ENCODE results near the gene GRID1. TPM values are rescaled to one million over a fixed set of nuclear protein-coding genes. Genes with fewer than 3 reads are reported as not detected.

The GRID1 gene
- total RNA-seq, 1 experiment from 2014 or later = not detected

DNA sequence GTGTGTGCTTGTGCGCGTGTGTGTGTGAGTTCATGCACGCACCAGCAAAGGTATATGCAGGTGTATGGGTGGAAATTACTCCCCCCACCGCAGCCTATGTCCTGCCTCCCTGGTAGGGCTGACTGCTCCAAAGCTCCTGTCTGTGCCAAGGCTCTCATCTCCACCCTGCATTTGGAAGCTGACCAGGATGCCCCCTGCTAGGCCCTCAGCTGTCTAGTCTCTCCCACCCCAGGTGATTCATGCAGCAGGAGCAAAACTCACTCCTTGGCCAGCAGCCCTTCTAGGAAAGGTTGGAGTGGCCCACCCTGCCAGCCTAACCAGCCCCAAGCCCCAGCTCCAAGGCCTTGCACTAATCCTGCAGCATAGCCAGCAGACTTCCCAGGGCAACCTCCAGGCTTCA, 148.4 kb downstream of the GRID1 start:
- TF ChIP-seq, protein P1, sequence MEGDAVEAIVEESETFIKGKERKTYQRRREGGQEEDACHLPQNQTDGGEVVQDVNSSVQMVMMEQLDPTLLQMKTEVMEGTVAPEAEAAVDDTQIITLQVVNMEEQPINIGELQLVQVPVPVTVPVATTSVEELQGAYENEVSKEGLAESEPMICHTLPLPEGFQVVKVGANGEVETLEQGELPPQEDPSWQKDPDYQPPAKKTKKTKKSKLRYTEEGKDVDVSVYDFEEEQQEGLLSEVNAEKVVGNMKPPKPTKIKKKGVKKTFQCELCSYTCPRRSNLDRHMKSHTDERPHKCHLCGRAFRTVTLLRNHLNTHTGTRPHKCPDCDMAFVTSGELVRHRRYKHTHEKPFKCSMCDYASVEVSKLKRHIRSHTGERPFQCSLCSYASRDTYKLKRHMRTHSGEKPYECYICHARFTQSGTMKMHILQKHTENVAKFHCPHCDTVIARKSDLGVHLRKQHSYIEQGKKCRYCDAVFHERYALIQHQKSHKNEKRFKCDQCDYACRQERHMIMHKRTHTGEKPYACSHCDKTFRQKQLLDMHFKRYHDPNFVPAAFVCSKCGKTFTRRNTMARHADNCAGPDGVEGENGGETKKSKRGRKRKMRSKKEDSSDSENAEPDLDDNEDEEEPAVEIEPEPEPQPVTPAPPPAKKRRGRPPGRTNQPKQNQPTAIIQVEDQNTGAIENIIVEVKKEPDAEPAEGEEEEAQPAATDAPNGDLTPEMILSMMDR (IDR thresholded peaks at IDR 0.05; ENCODE audit: unreplicated experiment) = no peak
- intact Hi-C loops (cut with micrococcal nuclease; ENCODE audit: unreplicated experiment) = no loop called here
- no peaks in the 10 kb centered on the region for H3K4me1 Mint-ChIP-seq (ENCODE audit: low read depth, unreplicated experiment)
- CTCF ChIA-PET = no interaction called here
- no peak for DNase-seq
- H3K27me3 Mint-ChIP-seq (ENCODE audit: unreplicated experiment) = peaks cover 90% of the 10 kb centered on the region
- no peak overlapping the region for H3K4me3 Mint-ChIP-seq (ENCODE audit: low read depth, unreplicated experiment)
- no peak overlapping the region for H3K27ac Mint-ChIP-seq (ENCODE audit: unreplicated experiment)
- H3K36me3 Mint-ChIP-seq (ENCODE audit: insufficient read depth, unreplicated experiment) = no peaks in the 10 kb centered on the region
- no TSS peak for BruUV-seq (replicated peaks)
- no peaks in the 10 kb centered on the region for H3K9me3 Mint-ChIP-seq (ENCODE audit: low read depth, unreplicated experiment)

DNA sequence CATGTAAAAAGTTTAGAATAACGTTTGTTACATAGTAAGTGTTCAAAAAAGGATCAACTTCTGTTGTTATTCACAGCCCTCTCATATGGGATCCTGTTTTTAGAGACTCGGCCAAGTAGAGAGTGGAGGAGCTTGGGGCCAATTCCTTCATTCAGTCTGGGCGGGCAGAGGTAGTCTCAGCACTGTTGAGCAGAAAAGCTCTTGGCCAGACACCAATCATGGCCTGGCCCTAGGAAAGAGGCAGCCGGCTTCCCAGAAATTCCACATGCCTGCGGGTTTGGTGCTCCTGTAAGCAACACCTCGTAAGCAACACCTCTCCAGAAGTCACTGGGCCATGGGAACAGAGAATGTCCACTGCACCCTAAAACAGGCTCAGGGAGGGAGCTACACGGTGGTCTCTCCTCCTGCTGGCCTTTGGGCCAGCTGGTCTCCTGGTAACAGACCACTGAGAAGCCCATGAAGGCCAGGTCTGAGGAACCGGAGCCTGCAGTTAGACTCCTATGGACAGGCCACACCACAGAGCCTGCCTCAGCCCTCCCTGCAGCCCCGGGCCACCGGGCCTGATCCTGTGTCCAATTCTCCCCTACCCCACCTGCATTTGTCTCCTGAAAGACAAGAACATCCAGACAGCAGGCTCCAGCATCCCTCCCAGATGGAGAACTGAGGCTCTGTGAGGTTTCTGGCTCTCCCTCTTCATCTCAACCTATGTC, 149.1 kb downstream of the GRID1 start:
- no peak overlapping the region for H3K4me3 Mint-ChIP-seq (ENCODE audit: low read depth, unreplicated experiment)
- no peaks in the 10 kb centered on the region for H3K4me1 Mint-ChIP-seq (ENCODE audit: low read depth, unreplicated experiment)
- DNase-seq = no peak
- TF ChIP-seq, protein P1 (IDR thresholded peaks at IDR 0.05; ENCODE audit: unreplicated experiment) = no peak
- CTCF ChIA-PET = interaction anchor here (1.2 kb wide), 1 partner anchor 11 kb away, joined by 3 read pairs; no protein-coding TSS in a partner anchor
- no TSS peak for BruUV-seq (replicated peaks)
- H3K9me3 Mint-ChIP-seq (ENCODE audit: low read depth, unreplicated experiment) = no peaks in the 10 kb centered on the region
- peaks cover 92% of the 10 kb centered on the region for H3K27me3 Mint-ChIP-seq (ENCODE audit: unreplicated experiment)
- H3K27ac Mint-ChIP-seq (ENCODE audit: unreplicated experiment) = no peak overlapping the region
- intact Hi-C loops (cut with micrococcal nuclease; ENCODE audit: unreplicated experiment) = no loop called here
- H3K36me3 Mint-ChIP-seq (ENCODE audit: insufficient read depth, unreplicated experiment) = no peaks in the 10 kb centered on the region

DNA sequence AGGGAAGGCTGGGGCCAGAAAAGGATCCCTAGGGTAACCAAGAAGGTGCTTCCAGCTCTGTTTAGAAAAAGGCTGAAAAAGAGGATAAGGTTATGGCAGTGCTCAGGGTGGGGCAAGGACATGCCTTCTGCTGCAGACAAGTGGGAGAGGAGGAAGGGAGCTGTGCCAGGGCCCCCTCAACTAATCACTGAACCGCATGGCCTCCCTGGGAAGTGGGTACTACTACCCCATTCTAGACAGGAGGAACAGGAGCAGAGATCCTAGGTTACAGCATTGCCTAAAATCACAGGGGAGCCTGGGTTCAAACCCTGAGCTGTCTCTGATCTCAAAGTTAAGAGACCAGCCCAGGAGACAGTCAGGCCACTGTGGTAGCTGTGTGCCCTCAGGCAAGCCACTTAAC, 149.7 kb downstream of the GRID1 start:
- intact Hi-C loops (cut with micrococcal nuclease; ENCODE audit: unreplicated experiment) = no loop called here
- no peak overlapping the region for H3K4me3 Mint-ChIP-seq (ENCODE audit: low read depth, unreplicated experiment)
- BruUV-seq (replicated peaks) = no TSS peak
- no peaks in the 10 kb centered on the region for H3K9me3 Mint-ChIP-seq (ENCODE audit: low read depth, unreplicated experiment)
- H3K27ac Mint-ChIP-seq (ENCODE audit: unreplicated experiment) = no peak overlapping the region
- TF ChIP-seq, protein P1 (IDR thresholded peaks at IDR 0.05; ENCODE audit: unreplicated experiment) = no peak
- no peaks in the 10 kb centered on the region for H3K4me1 Mint-ChIP-seq (ENCODE audit: low read depth, unreplicated experiment)
- CTCF ChIA-PET = interaction anchor here (1.2 kb wide), 1 partner anchor 10 kb away, joined by 3 read pairs; no protein-coding TSS in a partner anchor
- H3K27me3 Mint-ChIP-seq (ENCODE audit: unreplicated experiment) = peaks cover 97% of the 10 kb centered on the region
- no peak for DNase-seq
- H3K36me3 Mint-ChIP-seq (ENCODE audit: insufficient read depth, unreplicated experiment) = no peaks in the 10 kb centered on the region

DNA sequence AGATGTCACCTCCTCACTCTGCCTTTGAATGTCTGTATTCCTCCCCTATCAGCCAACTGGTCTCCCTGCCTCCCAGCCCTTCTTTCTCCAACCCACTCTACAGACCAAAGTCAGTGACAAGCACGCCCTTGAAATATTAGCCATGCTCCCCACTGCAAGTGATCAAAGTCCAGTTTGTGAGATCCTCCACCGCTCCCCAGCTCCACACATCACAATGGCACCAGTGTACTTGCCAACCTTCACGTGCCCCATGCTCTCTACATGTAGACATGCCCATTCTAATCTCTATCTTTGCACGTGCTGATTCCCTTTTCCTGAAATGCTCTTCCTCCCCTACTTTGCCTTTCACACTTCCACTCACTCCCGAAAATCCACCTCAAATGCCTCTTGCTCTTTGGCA, 150.9 kb downstream of the GRID1 start:
- Mint-ChIP-seq H3K36me3 (ENCODE audit: insufficient read depth, unreplicated experiment) (no peaks in the 10 kb centered on the region), H3K4me1 (ENCODE audit: low read depth, unreplicated experiment) (no peaks in the 10 kb centered on the region), H3K27me3 (ENCODE audit: unreplicated experiment) (peaks cover 95% of the 10 kb centered on the region), H3K27ac (ENCODE audit: unreplicated experiment) (no peak overlapping the region), H3K9me3 (ENCODE audit: low read depth, unreplicated experiment) (no peaks in the 10 kb centered on the region), H3K4me3 (ENCODE audit: low read depth, unreplicated experiment) (no peak overlapping the region)
- no TSS peak for BruUV-seq (replicated peaks)
- intact Hi-C loops (cut with micrococcal nuclease; ENCODE audit: unreplicated experiment) = no loop called here
- DNase-seq = no peak
- CTCF ChIA-PET = no interaction called here
- TF ChIP-seq, protein P1 (IDR thresholded peaks at IDR 0.05; ENCODE audit: unreplicated experiment) = no peak
